ENCODE data around the gene ERBB2. TPM values are rescaled to one million over a fixed set of nuclear protein-coding genes. Genes with fewer than 3 reads are reported as not detected.

Gene ERBB2
- total and polyA plus RNA-seq, 2 experiments from 2014 or later: 46.2 to 196 TPM

DNA sequence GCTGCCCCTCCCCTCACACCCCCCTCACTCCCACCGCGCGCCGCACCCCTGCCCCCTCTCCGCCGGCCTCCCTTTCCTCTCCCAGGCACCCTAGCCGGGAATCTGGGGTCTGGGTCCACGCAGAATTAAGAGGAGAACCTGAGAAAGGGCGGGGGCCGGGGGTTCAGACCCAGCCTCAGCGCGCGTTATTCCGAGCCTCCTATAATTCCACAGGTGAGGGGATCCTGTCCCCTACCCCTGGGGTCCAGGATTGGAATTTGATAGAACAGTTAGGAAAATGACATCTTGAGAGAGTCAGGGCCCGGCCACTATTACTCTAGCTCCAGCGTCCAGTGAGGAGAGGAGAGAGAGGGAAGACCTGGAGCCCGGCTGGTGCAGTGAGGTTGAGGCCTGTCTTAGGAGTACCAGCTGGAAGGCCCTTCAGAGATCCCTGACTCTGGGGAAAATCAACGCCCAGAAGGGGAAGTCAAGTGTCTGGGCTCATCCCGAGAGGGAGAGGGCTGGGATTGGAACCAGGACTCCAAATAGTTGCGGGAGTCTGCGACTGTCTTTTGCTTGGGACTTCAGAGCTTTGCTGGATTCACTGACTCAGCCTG, 55.2 kb downstream of the ERBB2 start:
- Mint-ChIP-seq H3K27ac (no peak overlapping the region), H3K36me3 (ENCODE audit: low read depth) (no peaks in the 10 kb centered on the region), H3K27me3 (ENCODE audit: insufficient read depth, low read depth, poor library complexity) (peaks cover 37% of the 10 kb centered on the region), H3K4me1 (peaks cover 45% of the 10 kb centered on the region), H3K9me3 (no peaks in the 10 kb centered on the region; the same call in 2 of the 3 replicates), H3K4me3 (peak overlapping the region; percentile 61)
- no peak overlapping the region for H3K27ac ChIP-seq (ENCODE audit: low read depth)
- DNase-seq (ENCODE audit: low spot score) (peak; percentile 62), ATAC-seq (peak; percentile 14)
- peak overlapping the region; percentile 86 for H3K4me3 ChIP-seq
- H3K4me1 ChIP-seq (ENCODE audit: insufficient read depth): peaks cover 20% of the 10 kb centered on the region; the same call in 1 of the 2 replicates
- peaks cover 18% of the 10 kb centered on the region for H3K27me3 ChIP-seq (ENCODE audit: insufficient read depth)
- H4K20me1 ChIP-seq (replicated peaks; ENCODE audit: insufficient read depth): no peaks in the 10 kb centered on the region
- peaks cover 14% of the 10 kb centered on the region for H3F3A ChIP-seq (replicated peaks; ENCODE audit: low read depth)
- H3K79me2 ChIP-seq (replicated peaks; ENCODE audit: insufficient read depth): no peaks in the 10 kb centered on the region
- peak overlapping the region; percentile 98 for H2AFZ ChIP-seq
- peak overlapping the region; percentile 89 for H3K4me2 ChIP-seq
- H3K9me2 ChIP-seq (ENCODE audit: insufficient read depth): no peaks in the 10 kb centered on the region
- no peaks in the 10 kb centered on the region for H3K36me3 ChIP-seq (ENCODE audit: insufficient read depth)
- no peak for TF ChIP-seq EZH2 (IDR thresholded peaks at IDR 0.05; ENCODE audit: low read depth, unreplicated experiment)
- TF ChIP-seq NANOG (IDR thresholded peaks at IDR 0.05; ENCODE audit: borderline replicate concordance): no peak
- no peak for TF ChIP-seq STAT1 (IDR thresholded peaks at IDR 0.05; ENCODE audit: unreplicated experiment)
- TF ChIP-seq POLR2AphosphoS5 (IDR thresholded peaks at IDR 0.05; ENCODE audit: low read depth): no peak
- TF ChIP-seq ZNF331 (CRISPR knock-in tag; IDR thresholded peaks at IDR 0.05; ENCODE audit: low read depth): no peak
- TF ChIP-seq EZH2phosphoT487 (IDR thresholded peaks at IDR 0.05; ENCODE audit: unreplicated experiment): no peak
- TF ChIP-seq, protein P1, sequence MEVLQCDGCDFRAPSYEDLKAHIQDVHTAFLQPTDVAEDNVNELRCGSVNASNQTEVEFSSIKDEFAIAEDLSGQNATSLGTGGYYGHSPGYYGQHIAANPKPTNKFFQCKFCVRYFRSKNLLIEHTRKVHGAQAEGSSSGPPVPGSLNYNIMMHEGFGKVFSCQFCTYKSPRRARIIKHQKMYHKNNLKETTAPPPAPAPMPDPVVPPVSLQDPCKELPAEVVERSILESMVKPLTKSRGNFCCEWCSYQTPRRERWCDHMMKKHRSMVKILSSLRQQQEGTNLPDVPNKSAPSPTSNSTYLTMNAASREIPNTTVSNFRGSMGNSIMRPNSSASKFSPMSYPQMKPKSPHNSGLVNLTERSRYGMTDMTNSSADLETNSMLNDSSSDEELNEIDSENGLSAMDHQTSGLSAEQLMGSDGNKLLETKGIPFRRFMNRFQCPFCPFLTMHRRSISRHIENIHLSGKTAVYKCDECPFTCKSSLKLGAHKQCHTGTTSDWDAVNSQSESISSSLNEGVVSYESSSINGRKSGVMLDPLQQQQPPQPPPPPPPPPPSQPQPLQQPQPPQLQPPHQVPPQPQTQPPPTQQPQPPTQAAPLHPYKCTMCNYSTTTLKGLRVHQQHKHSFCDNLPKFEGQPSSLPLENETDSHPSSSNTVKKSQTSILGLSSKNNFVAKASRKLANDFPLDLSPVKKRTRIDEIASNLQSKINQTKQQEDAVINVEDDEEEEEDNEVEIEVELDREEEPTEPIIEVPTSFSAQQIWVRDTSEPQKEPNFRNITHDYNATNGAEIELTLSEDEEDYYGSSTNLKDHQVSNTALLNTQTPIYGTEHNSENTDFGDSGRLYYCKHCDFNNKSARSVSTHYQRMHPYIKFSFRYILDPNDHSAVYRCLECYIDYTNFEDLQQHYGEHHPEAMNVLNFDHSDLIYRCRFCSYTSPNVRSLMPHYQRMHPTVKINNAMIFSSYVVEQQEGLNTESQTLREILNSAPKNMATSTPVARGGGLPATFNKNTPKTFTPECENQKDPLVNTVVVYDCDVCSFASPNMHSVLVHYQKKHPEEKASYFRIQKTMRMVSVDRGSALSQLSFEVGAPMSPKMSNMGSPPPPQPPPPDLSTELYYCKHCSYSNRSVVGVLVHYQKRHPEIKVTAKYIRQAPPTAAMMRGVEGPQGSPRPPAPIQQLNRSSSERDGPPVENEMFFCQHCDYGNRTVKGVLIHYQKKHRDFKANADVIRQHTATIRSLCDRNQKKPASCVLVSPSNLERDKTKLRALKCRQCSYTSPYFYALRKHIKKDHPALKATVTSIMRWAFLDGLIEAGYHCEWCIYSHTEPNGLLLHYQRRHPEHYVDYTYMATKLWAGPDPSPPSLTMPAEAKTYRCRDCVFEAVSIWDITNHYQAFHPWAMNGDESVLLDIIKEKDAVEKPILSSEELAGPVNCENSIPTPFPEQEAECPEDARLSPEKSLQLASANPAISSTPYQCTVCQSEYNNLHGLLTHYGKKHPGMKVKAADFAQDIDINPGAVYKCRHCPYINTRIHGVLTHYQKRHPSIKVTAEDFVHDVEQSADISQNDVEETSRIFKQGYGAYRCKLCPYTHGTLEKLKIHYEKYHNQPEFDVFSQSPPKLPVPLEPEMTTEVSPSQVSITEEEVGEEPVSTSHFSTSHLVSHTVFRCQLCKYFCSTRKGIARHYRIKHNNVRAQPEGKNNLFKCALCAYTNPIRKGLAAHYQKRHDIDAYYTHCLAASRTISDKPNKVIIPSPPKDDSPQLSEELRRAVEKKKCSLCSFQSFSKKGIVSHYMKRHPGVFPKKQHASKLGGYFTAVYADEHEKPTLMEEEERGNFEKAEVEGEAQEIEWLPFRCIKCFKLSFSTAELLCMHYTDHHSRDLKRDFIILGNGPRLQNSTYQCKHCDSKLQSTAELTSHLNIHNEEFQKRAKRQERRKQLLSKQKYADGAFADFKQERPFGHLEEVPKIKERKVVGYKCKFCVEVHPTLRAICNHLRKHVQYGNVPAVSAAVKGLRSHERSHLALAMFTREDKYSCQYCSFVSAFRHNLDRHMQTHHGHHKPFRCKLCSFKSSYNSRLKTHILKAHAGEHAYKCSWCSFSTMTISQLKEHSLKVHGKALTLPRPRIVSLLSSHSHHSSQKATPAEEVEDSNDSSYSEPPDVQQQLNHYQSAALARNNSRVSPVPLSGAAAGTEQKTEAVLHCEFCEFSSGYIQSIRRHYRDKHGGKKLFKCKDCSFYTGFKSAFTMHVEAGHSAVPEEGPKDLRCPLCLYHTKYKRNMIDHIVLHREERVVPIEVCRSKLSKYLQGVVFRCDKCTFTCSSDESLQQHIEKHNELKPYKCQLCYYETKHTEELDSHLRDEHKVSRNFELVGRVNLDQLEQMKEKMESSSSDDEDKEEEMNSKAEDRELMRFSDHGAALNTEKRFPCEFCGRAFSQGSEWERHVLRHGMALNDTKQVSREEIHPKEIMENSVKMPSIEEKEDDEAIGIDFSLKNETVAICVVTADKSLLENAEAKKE (CRISPR knock-in tag; IDR thresholded peaks at IDR 0.05): no peak

All from GM23338 (cell line).